HCT116 (cell line): ENCODE measurements around the gene SEMA5A. TPM values are rescaled to one million over a fixed set of nuclear protein-coding genes. Genes with fewer than 3 reads are reported as not detected.

ENCODE experiments used
- ATAC-seq: fragments of 200-7000 bp; cut with Tn5 transposase; 2 replicates; pipeline ENCODE4 v1.9.1; 2020; ENCODE audit warnings: mild to moderate bottlenecking, moderate library complexity
- BruUV-seq: library from RNA; stranded (reverse); fragments of 400-500 nt; replicated peaks from 2 replicates; lab custom pipeline; 2021; lab: Mats Ljungman, UMichigan
- CTCF ChIA-PET: fragments of 300-600 bp; sonication (Branson Sonifier 250); formaldehyde crosslinking; loops from one replicate; lab custom pipeline; 2021; ENCODE audit warnings: antibody characterized with exemption; lab: Charles Lee
- POLR2A ChIA-PET: fragments of 300-600, 350-600 bp; sonication (Branson Sonifier 250); formaldehyde crosslinking; loops from one replicate; lab custom pipeline; 2021; ENCODE audit warnings: antibody characterized with exemption; lab: Charles Lee
- RAD21 ChIA-PET, 2 experiments: fragments of 300-600 bp; sonication (Branson Sonifier 250); formaldehyde crosslinking; loops; one replicate each; lab custom pipeline; 2023; ENCODE audit warnings: low total read pairs in 2 of 2; ENCODE audit not compliant: uncharacterized antibody in 2 of 2, unreplicated experiment in 2 of 2, low non-redundant PET in 1 of 2; lab: Charles Lee
- DNase-seq: peaks from one replicate; pipeline ENCODE4 v3.0.0-alpha.2; 2010; ENCODE audit warnings: low read depth, low spot score
- H2AFZ ChIP-seq: fragments of 200-600 bp; shearing (Covaris generic), sonication (generic); 2 replicates; pipeline ENCODE4 v1.6.1; 2017; ENCODE audit warnings: low read depth, mixed run types, mixed read lengths, antibody characterized with exemption, low read length; ENCODE audit not compliant: poor library complexity, severe bottlenecking
- H3K27ac ChIP-seq: 2 replicates; pipeline ENCODE4 v1.5.1; 2012; ENCODE audit warnings: low read depth, low read length
- H3K27me3 ChIP-seq: fragments of 200-600 bp; sonication (generic); 2 replicates; pipeline ENCODE4 v1.6.1; 2016; ENCODE audit warnings: mixed run types, low read length, mixed read lengths; ENCODE audit not compliant: insufficient read depth
- H3K36me3 ChIP-seq, 2 experiments: fragments of 200-500 bp in 1 of 2; fragments of 200-600 bp in 1 of 2; sonication (Bioruptor generic) in 1 of 2; sonication (generic) in 1 of 2; 2 replicates each; pipeline versions ENCODE4 v1.5.1 to v1.6.1; 2014 to 2016; ENCODE audit warnings: low read length in 2 of 2, inconsistent platforms in 1 of 2, mixed read lengths in 1 of 2, mixed run types in 1 of 2; ENCODE audit not compliant: insufficient read depth in 2 of 2, control insufficient read depth in 1 of 2
- H3K4me1 ChIP-seq, 2 experiments: fragments of 200-600 bp in 1 of 2; sonication (generic) in 1 of 2; 2 replicates each; pipeline versions ENCODE4 v1.5.1 to v1.6.1; 2012 to 2017; ENCODE audit warnings: low read length in 2 of 2, inconsistent platforms in 1 of 2, mild to moderate bottlenecking in 1 of 2, mixed read lengths in 1 of 2, mixed run types in 1 of 2, moderate library complexity in 1 of 2; ENCODE audit not compliant: insufficient read depth in 2 of 2, control insufficient read depth in 1 of 2
- H3K4me2 ChIP-seq: fragments of 200-600 bp; sonication (generic); 2 replicates; pipeline ENCODE4 v1.6.1; 2017; ENCODE audit warnings: mixed run types, low read length, mixed read lengths
- H3K4me3 ChIP-seq, 2 experiments: fragments of 200-600 bp in 1 of 2; sonication (generic) in 1 of 2; replicated peaks in 1 of 2; 2 replicates each; pipeline ENCODE4 v1.5.1; 2011 to 2016; ENCODE audit warnings: low read length in 2 of 2, control low read depth in 1 of 2, low read depth in 1 of 2, mild to moderate bottlenecking in 1 of 2, mixed read lengths in 1 of 2, mixed run types in 1 of 2
- H3K79me2 ChIP-seq: fragments of 200-600 bp; sonication (generic); 2 replicates; pipeline ENCODE4 v1.6.1; 2017; ENCODE audit warnings: mild to moderate bottlenecking, mixed run types, low read length, moderate library complexity, mixed read lengths; ENCODE audit not compliant: insufficient read depth
- H3K9ac ChIP-seq: fragments of 200-600 bp; sonication (generic); 2 replicates; pipeline ENCODE4 v1.6.1; 2016; ENCODE audit warnings: low read length, mixed read lengths
- H3K9me2 ChIP-seq: fragments of 200-600 bp; sonication (generic), shearing (Covaris generic); 2 replicates; pipeline ENCODE4 v1.6.1; 2017; ENCODE audit warnings: mixed run types, mild to moderate bottlenecking, moderate library complexity; ENCODE audit not compliant: insufficient read depth
- H3K9me3 ChIP-seq, 2 experiments: fragments of 200-500 bp in 1 of 2; fragments of 200-600 bp in 1 of 2; sonication (Bioruptor generic) in 1 of 2; sonication (generic) in 1 of 2; 2 replicates each; pipeline ENCODE4 v1.6.1; 2014 to 2017; ENCODE audit warnings: low read length in 2 of 2, mixed read lengths in 2 of 2, inconsistent platforms in 1 of 2, low read depth in 1 of 2, mild to moderate bottlenecking in 1 of 2, mixed run types in 1 of 2, moderate library complexity in 1 of 2; ENCODE audit not compliant: control insufficient read depth in 1 of 2, insufficient read depth in 1 of 2
- H4K20me1 ChIP-seq: fragments of 200-600 bp; sonication (generic), shearing (Covaris generic); 2 replicates; pipeline ENCODE4 v1.6.1; 2017; ENCODE audit warnings: mixed run types, mild to moderate bottlenecking, moderate library complexity; ENCODE audit not compliant: insufficient read depth
- CBX3 ChIP-seq: IDR thresholded peaks from 2 replicates; pipeline ENCODE4 v1.6.1; 2012; ENCODE audit warnings: low read depth
- CEBPB ChIP-seq: IDR thresholded peaks from 2 replicates; pipeline ENCODE4 v1.6.1; 2012; ENCODE audit warnings: low read depth
- ELF1 ChIP-seq: IDR thresholded peaks from 2 replicates; pipeline ENCODE4 v1.6.1; 2012; ENCODE audit warnings: low read depth, borderline replicate concordance
- EZH2 ChIP-seq: fragments of 200-600 bp; sonication (generic); IDR thresholded peaks from 2 replicates; pipeline ENCODE4 v1.6.1; 2017; ENCODE audit warnings: antibody characterized with exemption, mixed run types
- EZH2phosphoT487 ChIP-seq: fragments of 200-600 bp; IDR thresholded peaks from 2 replicates; pipeline ENCODE4 v1.6.1; 2018; ENCODE audit warnings: antibody characterized with exemption, borderline replicate concordance
- POLR2AphosphoS5 ChIP-seq: IDR thresholded peaks from 2 replicates; pipeline ENCODE4 v1.6.1; 2011; ENCODE audit warnings: mild to moderate bottlenecking, low read depth, low read length, moderate library complexity
- RAD21 ChIP-seq: IDR thresholded peaks from 2 replicates; pipeline ENCODE4 v1.6.1; 2012; ENCODE audit warnings: low read depth, mild to moderate bottlenecking
- SIN3A ChIP-seq: IDR thresholded peaks from 2 replicates; pipeline ENCODE4 v1.6.1; 2012; ENCODE audit warnings: low read depth
- SP1 ChIP-seq: IDR thresholded peaks from 2 replicates; pipeline ENCODE4 v1.6.1; 2012; ENCODE audit warnings: low read depth
- SRF ChIP-seq: IDR thresholded peaks from 2 replicates; pipeline ENCODE4 v1.6.1; 2012; ENCODE audit warnings: low read depth
- YY1 ChIP-seq: IDR thresholded peaks from 2 replicates; pipeline ENCODE4 v1.6.1; 2011; ENCODE audit warnings: low read length, low read depth, moderate library complexity, mild to moderate bottlenecking; ENCODE audit not compliant: insufficient replicate concordance; ENCODE audit errors: extremely low read depth
- ZNF274 ChIP-seq: fragments of 200-500 bp; sonication (Bioruptor generic); IDR thresholded peaks from 2 replicates; pipeline ENCODE4 v1.6.1; 2014; ENCODE audit warnings: mild to moderate bottlenecking, low read depth, low read length, inconsistent platforms
- intact Hi-C: fragments of 100-400 bp; cut with micrococcal nuclease; formaldehyde crosslinking; loops from 2 replicates; pipeline ENCODE4 v1.10.0; 2022
- total RNA-seq: library from RNA; stranded (reverse); gene quantifications from one replicate; pipeline ENCODE4 v1.2.1, GENCODE V29; 2021; ENCODE audit not compliant: unreplicated experiment
- TF ChIP-seq, protein P1 (sequence below): IDR thresholded peaks from 2 replicates; pipeline ENCODE4 v1.6.1; 2012
- TF ChIP-seq, protein P2 (sequence below): IDR thresholded peaks from 2 replicates; pipeline ENCODE4 v1.6.1; 2011; ENCODE audit warnings: mild to moderate bottlenecking, low read length, moderate library complexity; ENCODE audit not compliant: insufficient replicate concordance; ENCODE audit errors: extremely low read depth

Gene SEMA5A
- total RNA-seq, 1 experiment from 2014 or later = 0.02 TPM

DNA sequence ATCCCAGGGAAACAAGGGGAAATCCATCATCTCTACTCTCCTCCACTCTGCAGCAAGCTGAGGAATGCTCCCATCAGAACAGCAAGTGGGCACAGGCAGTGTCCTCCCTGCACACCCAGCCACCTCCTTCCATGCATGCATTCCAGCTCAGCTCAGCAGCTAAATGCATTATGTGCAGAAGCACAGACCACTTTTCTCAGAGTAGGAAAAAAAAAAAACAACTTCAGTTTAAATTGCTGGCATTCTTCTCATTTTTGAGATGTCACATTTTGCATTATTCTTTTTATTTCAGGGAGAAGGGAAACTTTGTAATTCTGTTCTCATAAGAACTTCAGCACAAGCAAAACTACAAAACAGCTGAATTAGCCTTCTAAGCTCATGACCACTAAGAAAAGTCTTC is 312.2 kb downstream of the SEMA5A start:
- Histone ChIP-seq H4K20me1 (no peaks in the 10 kb centered on the region), H2AFZ (no peak overlapping the region), H3K4me3 (no peak overlapping the region), H3K27me3 (no peaks in the 10 kb centered on the region), H3K36me3 (no peaks in the 10 kb centered on the region), H3K4me1 (no peaks in the 10 kb centered on the region), H3K79me2 (no peaks in the 10 kb centered on the region), H3K9me3 (peaks cover 0 to 14% of the 10 kb centered on the region in 2 experiments; a peak in 2 of 4 replicates), H3K9ac (no peak overlapping the region), H3K9me2 (no peaks in the 10 kb centered on the region), H3K4me2 (no peak overlapping the region), H3K27ac (no peak overlapping the region)
- TF ChIP-seq CEBPB (no peak), ELF1 (no peak), CBX3 (no peak), POLR2AphosphoS5 (no peak), SIN3A (no peak), EZH2phosphoT487 (no peak), SP1 (no peak), RAD21 (no peak), EZH2 (no peak), ZNF274 (no peak), SRF (no peak), YY1 (no peak)
- TF ChIP-seq, protein P1, sequence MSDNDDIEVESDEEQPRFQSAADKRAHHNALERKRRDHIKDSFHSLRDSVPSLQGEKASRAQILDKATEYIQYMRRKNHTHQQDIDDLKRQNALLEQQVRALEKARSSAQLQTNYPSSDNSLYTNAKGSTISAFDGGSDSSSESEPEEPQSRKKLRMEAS = no peak
- TF ChIP-seq, protein P2, sequence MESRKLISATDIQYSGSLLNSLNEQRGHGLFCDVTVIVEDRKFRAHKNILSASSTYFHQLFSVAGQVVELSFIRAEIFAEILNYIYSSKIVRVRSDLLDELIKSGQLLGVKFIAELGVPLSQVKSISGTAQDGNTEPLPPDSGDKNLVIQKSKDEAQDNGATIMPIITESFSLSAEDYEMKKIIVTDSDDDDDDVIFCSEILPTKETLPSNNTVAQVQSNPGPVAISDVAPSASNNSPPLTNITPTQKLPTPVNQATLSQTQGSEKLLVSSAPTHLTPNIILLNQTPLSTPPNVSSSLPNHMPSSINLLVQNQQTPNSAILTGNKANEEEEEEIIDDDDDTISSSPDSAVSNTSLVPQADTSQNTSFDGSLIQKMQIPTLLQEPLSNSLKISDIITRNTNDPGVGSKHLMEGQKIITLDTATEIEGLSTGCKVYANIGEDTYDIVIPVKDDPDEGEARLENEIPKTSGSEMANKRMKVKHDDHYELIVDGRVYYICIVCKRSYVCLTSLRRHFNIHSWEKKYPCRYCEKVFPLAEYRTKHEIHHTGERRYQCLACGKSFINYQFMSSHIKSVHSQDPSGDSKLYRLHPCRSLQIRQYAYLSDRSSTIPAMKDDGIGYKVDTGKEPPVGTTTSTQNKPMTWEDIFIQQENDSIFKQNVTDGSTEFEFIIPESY = no peak
- ChIA-PET POLR2A (no interaction called here), RAD21 (no interaction called here), CTCF (no interaction called here)
- ATAC-seq = no peak
- DNase-seq = no peak
- intact Hi-C loops = no loop called here
- no TSS peak for BruUV-seq
